Transverse colon (tissue), 4 donors: ENCODE results near the gene SLC11A2. TPM values are rescaled to one million over a fixed set of nuclear protein-coding genes. Genes with fewer than 3 reads are reported as not detected.

Experiments used
- DNase-seq: peaks from one replicate; pipeline ENCODE4 v3.0.0-alpha.2; 2019
- H3K27ac ChIP-seq, 4 donors: fragments of 200-600 bp; sonication (generic); 2 replicates each; pipeline ENCODE4 v1.5.1; 2016 to 2018; ENCODE audit warnings: inconsistent platforms in 4 of 4
- H3K27me3 ChIP-seq: fragments of 200-600 bp; sonication (generic); 2 replicates; pipeline ENCODE4 v1.5.1; 2017; ENCODE audit warnings: inconsistent platforms
- H3K36me3 ChIP-seq, 4 donors: fragments of 200-600 bp; sonication (generic); 2 replicates each; pipeline ENCODE4 v1.5.1; 2017 to 2019; ENCODE audit warnings: inconsistent platforms in 4 of 4
- H3K4me1 ChIP-seq, 4 donors: fragments of 200-600 bp; sonication (generic); 2 replicates each; pipeline ENCODE4 v1.5.1; 2017 to 2020; ENCODE audit warnings: inconsistent platforms in 4 of 4
- H3K4me3 ChIP-seq, 4 donors: fragments of 200-600 bp; sonication (generic); 1 replicate in 1 of 4; 2 replicates in 3 of 4; pipeline versions ENCODE4 v1.5.1 to v1.6.1; 2017 to 2019; ENCODE audit warnings: inconsistent platforms in 4 of 4
- H3K9me3 ChIP-seq, 2 donors: fragments of 200-600 bp; sonication (generic); 2 replicates each; pipeline ENCODE4 v1.5.1; 2017 to 2019; ENCODE audit warnings: inconsistent platforms in 2 of 2
- EP300 ChIP-seq: sonication (generic); formaldehyde crosslinking; IDR thresholded peaks from one replicate; pipeline ENCODE4 v1.6.1; 2017; ENCODE audit warnings: antibody characterized with exemption, low read depth
- POLR2A ChIP-seq: fragments of 450-650 bp; IDR thresholded peaks from one replicate; pipeline ENCODE4 v1.6.1; 2016; ENCODE audit warnings: antibody characterized with exemption, mild to moderate bottlenecking, moderate library complexity
- POLR2AphosphoS5 ChIP-seq, 3 donors: sonication (generic); formaldehyde crosslinking; IDR thresholded peaks; one replicate each; pipeline ENCODE4 v1.6.1; 2016; ENCODE audit warnings: antibody characterized with exemption in 3 of 3
- WGBS, 2 donors: methylation state at CpG; one replicate each; pipeline ENCODE4 v1.1.5; 2018; ENCODE audit warnings: low coverage in 1 of 2; 5-methylcytosine and 5-hydroxymethylcytosine counted together
- in situ Hi-C, 4 donors: fragments of 200-750 bp; cut with MboI; loops; one replicate each; pipeline versions ENCODE4 v1.15.0 to v1.15.1; 2017; ENCODE audit warnings: low sequenced_read_pairs in 3 of 4, low pct_ligation_motif_present in 1 of 4, low pct_unique_long_range_greater_than_20kb in 1 of 4
- intact Hi-C: fragments of 100-400 bp; cut with DNase I; formaldehyde crosslinking; loops from one replicate; pipeline ENCODE4 v1.15.1; 2023; ENCODE audit warnings: low total_unique reads
- total RNA-seq, 4 donors: library from RNA; depleted of rRNA; stranded (reverse); fragments of >200 nt; gene quantifications; one replicate each; pipeline ENCODE4 v1.1.0, GENCODE V29; 2016
- TF ChIP-seq, protein P1 (sequence below), 5 experiments: fragments of 200-600 bp in 3 of 5; fragments of 450-650 bp in 2 of 5; sonication (generic) in 3 of 5; IDR thresholded peaks; 1 replicate in 2 of 5; 2 replicates in 3 of 5; pipeline ENCODE4 v1.5.1; 2016 to 2017; ENCODE audit warnings: antibody characterized with exemption in 5 of 5, inconsistent platforms in 3 of 5, mild to moderate bottlenecking in 2 of 5, moderate library complexity in 1 of 5

The SLC11A2 gene
- total RNA-seq, 4 donors from 2014 or later = 9.7 to 48.7 (median 42.5) TPM

DNA sequence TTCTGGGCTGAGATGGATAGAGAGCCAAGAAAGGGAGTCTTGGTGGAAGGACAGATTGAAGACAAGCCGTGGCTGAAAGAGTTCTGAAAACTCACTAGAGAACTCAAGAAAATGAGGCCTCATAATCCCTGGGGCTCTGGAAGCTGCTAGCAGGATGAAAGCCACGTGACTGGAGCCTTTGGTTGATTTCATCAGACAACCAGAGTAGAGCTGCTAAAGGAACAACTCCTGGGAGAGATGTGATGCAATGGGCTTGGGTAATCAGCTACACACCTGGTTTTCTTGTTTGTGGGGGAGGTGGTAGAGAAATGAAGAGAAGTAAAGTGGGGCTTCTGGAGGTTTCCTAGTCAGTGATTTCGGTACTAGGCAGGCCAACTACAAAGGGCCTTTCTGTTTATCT, 43.8 kb upstream of the SLC11A2 start:
- WGBS, 2 donors = 94 to 100% methylated on average over 2 to 3 of the region's 3 CpGs

DNA sequence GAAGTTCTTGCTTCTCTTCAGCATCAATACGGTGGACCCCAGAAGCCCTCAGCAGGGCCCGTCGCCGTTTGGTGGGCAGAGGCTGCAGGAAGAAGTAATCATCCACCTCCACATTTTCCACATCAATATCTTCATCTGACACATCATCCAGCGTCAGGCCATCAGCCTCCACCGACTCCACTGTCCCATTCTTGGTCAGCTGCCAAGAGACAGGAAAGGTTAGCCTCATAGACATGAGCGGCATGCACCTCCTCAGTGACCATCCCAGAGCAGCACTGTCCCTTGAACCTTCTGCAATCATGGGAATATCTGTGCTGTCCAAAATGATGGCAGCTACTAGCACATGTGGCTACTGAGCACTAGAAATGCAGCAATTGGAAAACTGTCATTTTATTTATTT, 41.6 kb upstream of the SLC11A2 start:
- 40 to 85% methylated on average over 2 to 7 of the region's 7 CpGs for WGBS, 2 donors
- intact Hi-C loops = no loop called here
- Histone ChIP-seq H3K36me3 (peaks cover 0 to 46% (median 17%) of the 10 kb centered on the region in 4 donors), H3K4me3 (no peak overlapping the region), H3K27me3 (no peaks in the 10 kb centered on the region), H3K27ac (no peak overlapping the region), H3K4me1 (no peaks in the 10 kb centered on the region), H3K9me3 (no peaks in the 10 kb centered on the region)
- TF ChIP-seq POLR2A (no peak), EP300 (no peak), POLR2AphosphoS5 (IDR thresholded peaks at IDR 0.05) (no peak)
- TF ChIP-seq, protein P1, sequence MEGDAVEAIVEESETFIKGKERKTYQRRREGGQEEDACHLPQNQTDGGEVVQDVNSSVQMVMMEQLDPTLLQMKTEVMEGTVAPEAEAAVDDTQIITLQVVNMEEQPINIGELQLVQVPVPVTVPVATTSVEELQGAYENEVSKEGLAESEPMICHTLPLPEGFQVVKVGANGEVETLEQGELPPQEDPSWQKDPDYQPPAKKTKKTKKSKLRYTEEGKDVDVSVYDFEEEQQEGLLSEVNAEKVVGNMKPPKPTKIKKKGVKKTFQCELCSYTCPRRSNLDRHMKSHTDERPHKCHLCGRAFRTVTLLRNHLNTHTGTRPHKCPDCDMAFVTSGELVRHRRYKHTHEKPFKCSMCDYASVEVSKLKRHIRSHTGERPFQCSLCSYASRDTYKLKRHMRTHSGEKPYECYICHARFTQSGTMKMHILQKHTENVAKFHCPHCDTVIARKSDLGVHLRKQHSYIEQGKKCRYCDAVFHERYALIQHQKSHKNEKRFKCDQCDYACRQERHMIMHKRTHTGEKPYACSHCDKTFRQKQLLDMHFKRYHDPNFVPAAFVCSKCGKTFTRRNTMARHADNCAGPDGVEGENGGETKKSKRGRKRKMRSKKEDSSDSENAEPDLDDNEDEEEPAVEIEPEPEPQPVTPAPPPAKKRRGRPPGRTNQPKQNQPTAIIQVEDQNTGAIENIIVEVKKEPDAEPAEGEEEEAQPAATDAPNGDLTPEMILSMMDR (IDR thresholded peaks at IDR 0.05) = no peak
- in situ Hi-C loops = loop anchor here in 2 of 4 donors (25.0 kb wide), 1 partner anchor 270 kb away; the partner anchor contains the start of gene CELA1 (in 2 of the 2)
- DNase-seq = no peak

More for the DNA sequence above, 43.8 kb upstream of the SLC11A2 start:
- H3K36me3 ChIP-seq = peaks cover 0 to 39% (median 15%) of the 10 kb centered on the region in 4 donors
- no peaks in the 10 kb centered on the region for H3K4me1 ChIP-seq
- DNase-seq = no peak
- no peak overlapping the region for H3K27ac ChIP-seq
- in situ Hi-C loops = loop anchor here in 2 of 4 donors (25.0 kb wide), 1 partner anchor 267 kb away; the partner anchor contains the start of gene CELA1 (in 2 of the 2)
- TF ChIP-seq, protein P1 (IDR thresholded peaks at IDR 0.05) = no peak
- TF ChIP-seq POLR2AphosphoS5 (IDR thresholded peaks at IDR 0.05) (no peak), EP300 (no peak), POLR2A (no peak)
- intact Hi-C loops = no loop called here
- H3K9me3 ChIP-seq = no peaks in the 10 kb centered on the region
- no peak overlapping the region for H3K4me3 ChIP-seq
- no peaks in the 10 kb centered on the region for H3K27me3 ChIP-seq

DNA sequence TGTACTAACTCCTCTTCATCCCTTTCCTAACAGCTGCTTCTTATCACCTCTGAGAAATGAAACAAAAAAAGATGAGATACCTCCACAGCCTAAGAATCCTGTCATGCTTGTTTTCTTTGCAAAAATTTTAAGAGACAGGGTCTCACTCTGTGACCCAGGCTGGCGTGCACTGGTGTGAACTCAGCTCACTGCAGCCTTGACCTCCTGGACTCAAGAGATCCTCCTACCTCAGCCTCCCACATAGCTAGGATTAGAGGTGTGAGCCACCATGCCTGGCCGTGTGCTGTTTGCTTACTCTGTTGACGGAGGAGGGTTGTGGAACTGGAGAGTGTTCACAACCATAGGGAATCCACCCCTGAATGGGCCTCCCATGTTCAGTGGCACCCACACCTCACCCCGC, 41.0 kb upstream of the SLC11A2 start:
- in situ Hi-C loops = loop anchor here in 2 of 4 donors (25.0 kb wide), 1 partner anchor 270 kb away; the partner anchor contains the start of gene CELA1 (in 2 of the 2)
- no peaks in the 10 kb centered on the region for H3K27me3 ChIP-seq
- peaks cover 0 to 47% (median 17%) of the 10 kb centered on the region in 4 donors for H3K36me3 ChIP-seq
- 98 to 100% methylated on average over 1 to 4 of the region's 4 CpGs for WGBS, 2 donors
- no peak for DNase-seq
- intact Hi-C loops = no loop called here
- no peak overlapping the region for H3K4me3 ChIP-seq
- no peak overlapping the region for H3K27ac ChIP-seq
- no peak for TF ChIP-seq EP300
- TF ChIP-seq, protein P1 (IDR thresholded peaks at IDR 0.05) = no peak
- TF ChIP-seq POLR2AphosphoS5 (IDR thresholded peaks at IDR 0.05) = no peak
- no peak for TF ChIP-seq POLR2A
- H3K4me1 ChIP-seq = no peaks in the 10 kb centered on the region
- H3K9me3 ChIP-seq = no peaks in the 10 kb centered on the region

DNA sequence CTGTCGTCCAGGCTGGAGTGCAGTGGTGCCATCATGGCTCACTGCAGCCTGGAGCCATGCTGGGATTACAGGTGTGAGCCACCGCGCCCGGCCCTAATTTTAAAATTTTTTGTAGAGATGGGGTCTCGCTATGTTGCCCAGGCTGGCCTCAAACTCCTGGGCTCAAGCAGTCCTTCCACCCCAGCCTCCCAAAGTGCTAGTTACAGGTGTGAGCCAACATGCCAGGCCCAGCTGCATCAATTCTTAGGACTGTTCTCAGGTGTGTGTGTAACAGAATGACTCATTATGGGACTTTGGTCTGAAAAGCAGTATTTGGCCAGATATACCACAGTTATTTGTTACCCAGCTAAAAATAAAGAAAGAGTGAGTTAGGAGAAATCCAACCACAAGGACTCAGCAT, 39.3 kb upstream of the SLC11A2 start:
- no peak overlapping the region for H3K4me3 ChIP-seq
- H3K4me1 ChIP-seq = no peaks in the 10 kb centered on the region
- DNase-seq = no peak
- intact Hi-C loops (no loop called here), in situ Hi-C loops (loop anchor here in 2 of 4 donors (25.0 kb wide), 1 partner anchor 272 kb away; the partner anchor contains the start of gene CELA1 (in 2 of the 2))
- no peak for TF ChIP-seq POLR2AphosphoS5 (IDR thresholded peaks at IDR 0.05)
- TF ChIP-seq EP300 = no peak
- TF ChIP-seq, protein P1 (IDR thresholded peaks at IDR 0.05) = no peak
- no peak for TF ChIP-seq POLR2A
- peaks cover 0 to 45% (median 16%) of the 10 kb centered on the region in 4 donors for H3K36me3 ChIP-seq
- no peaks in the 10 kb centered on the region for H3K9me3 ChIP-seq
- H3K27me3 ChIP-seq = no peaks in the 10 kb centered on the region
- H3K27ac ChIP-seq = no peak overlapping the region
- WGBS, 2 donors = 95% methylated on average over 5 of the region's 5 CpGs; no CpG with 5 or more reads in 1 of the 2 donors
